BJ (cell line): ENCODE results near the gene EPHB2. TPM values are rescaled to one million over a fixed set of nuclear protein-coding genes. Genes with fewer than 3 reads are reported as not detected.

ENCODE experiments used
- CTCF ChIA-PET: fragments of 350-600 bp; formaldehyde crosslinking; extraction: SDS; loops from one replicate; lab custom pipeline; 2021; ENCODE audit warnings: antibody characterized with exemption, inconsistent platforms; lab: Yijun Ruan, JAX
- POLR2A ChIA-PET: fragments of 300-600 bp; sonication (Branson Sonifier 250); formaldehyde crosslinking; extraction: SDS; loops from one replicate; lab custom pipeline; 2021; ENCODE audit warnings: antibody characterized with exemption; lab: Charles Lee
- DNase-seq: peaks from one replicate; pipeline ENCODE4 v3.0.0-alpha.2; 2011; ENCODE audit warnings: low read depth
- H3K27me3 ChIP-seq: 2 replicates; pipeline ENCODE4 v1.6.0; 2011; ENCODE audit warnings: low read length; ENCODE audit not compliant: control insufficient read depth, insufficient read depth
- H3K36me3 ChIP-seq: 2 replicates; pipeline ENCODE4 v1.5.1; 2011; ENCODE audit warnings: low read length; ENCODE audit not compliant: control insufficient read depth, insufficient read depth
- H3K4me3 ChIP-seq: 2 replicates; pipeline ENCODE4 v1.5.1; 2011; ENCODE audit warnings: low read depth, mild to moderate bottlenecking, control low read depth, low read length
- polyA plus RNA-seq: library from polyadenylated mRNA; depleted of rRNA; stranded (reverse); fragments of >200 nt; gene quantifications from 2 replicates; pipeline ENCODE4 v1.2.3, GENCODE V29; 2011
- TF ChIP-seq, protein P1 (sequence below): IDR thresholded peaks from 2 replicates; pipeline ENCODE4 v1.5.1; 2011; ENCODE audit warnings: low read depth, mild to moderate bottlenecking, control low read depth, inconsistent platforms, low read length, moderate library complexity; ENCODE audit not compliant: insufficient read depth

The EPHB2 gene
- polyA plus RNA-seq, 1 experiment = 8.7 TPM

DNA sequence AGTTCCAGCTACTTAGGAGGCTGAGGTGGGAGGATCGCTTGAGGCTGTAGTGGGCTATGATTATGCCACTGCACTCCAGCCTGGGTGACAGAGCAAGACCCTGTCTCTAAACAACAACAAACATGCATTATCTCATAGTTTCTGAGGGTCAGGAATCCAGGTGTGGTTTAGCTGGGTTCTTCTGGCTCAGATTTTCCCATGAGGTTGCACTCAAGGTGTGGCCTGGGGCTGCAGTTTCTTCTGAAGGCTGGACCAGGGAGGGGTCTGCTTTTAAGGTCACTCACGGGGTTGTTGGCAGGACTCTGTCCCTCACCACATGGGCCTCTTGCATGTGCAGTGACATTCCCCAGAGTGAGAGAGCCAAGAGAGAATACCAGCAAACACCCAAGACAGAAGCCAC is 77.0 kb downstream of the EPHB2 start:
- DNase-seq = no peak
- Histone ChIP-seq H3K36me3 (no peaks in the 10 kb centered on the region), H3K27me3 (no peaks in the 10 kb centered on the region), H3K4me3 (no peak overlapping the region)
- TF ChIP-seq, protein P1, sequence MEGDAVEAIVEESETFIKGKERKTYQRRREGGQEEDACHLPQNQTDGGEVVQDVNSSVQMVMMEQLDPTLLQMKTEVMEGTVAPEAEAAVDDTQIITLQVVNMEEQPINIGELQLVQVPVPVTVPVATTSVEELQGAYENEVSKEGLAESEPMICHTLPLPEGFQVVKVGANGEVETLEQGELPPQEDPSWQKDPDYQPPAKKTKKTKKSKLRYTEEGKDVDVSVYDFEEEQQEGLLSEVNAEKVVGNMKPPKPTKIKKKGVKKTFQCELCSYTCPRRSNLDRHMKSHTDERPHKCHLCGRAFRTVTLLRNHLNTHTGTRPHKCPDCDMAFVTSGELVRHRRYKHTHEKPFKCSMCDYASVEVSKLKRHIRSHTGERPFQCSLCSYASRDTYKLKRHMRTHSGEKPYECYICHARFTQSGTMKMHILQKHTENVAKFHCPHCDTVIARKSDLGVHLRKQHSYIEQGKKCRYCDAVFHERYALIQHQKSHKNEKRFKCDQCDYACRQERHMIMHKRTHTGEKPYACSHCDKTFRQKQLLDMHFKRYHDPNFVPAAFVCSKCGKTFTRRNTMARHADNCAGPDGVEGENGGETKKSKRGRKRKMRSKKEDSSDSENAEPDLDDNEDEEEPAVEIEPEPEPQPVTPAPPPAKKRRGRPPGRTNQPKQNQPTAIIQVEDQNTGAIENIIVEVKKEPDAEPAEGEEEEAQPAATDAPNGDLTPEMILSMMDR = no peak
- POLR2A ChIA-PET = no interaction called here
- CTCF ChIA-PET = interaction anchor here (0.8 to 2.0 kb wide), 2 partner anchors 74 to 98 kb away, joined by 3 to 4 read pairs; no protein-coding TSS in a partner anchor

GRCh38 chr1:22788254-22788661 is 77.6 kb downstream of the EPHB2 start:
- ChIA-PET CTCF (no interaction called here), POLR2A (no interaction called here)
- TF ChIP-seq, protein P1 = no peak
- H3K4me3 ChIP-seq = no peak overlapping the region
- H3K36me3 ChIP-seq = no peaks in the 10 kb centered on the region
- H3K27me3 ChIP-seq = no peaks in the 10 kb centered on the region
- DNase-seq = no peak

DNA sequence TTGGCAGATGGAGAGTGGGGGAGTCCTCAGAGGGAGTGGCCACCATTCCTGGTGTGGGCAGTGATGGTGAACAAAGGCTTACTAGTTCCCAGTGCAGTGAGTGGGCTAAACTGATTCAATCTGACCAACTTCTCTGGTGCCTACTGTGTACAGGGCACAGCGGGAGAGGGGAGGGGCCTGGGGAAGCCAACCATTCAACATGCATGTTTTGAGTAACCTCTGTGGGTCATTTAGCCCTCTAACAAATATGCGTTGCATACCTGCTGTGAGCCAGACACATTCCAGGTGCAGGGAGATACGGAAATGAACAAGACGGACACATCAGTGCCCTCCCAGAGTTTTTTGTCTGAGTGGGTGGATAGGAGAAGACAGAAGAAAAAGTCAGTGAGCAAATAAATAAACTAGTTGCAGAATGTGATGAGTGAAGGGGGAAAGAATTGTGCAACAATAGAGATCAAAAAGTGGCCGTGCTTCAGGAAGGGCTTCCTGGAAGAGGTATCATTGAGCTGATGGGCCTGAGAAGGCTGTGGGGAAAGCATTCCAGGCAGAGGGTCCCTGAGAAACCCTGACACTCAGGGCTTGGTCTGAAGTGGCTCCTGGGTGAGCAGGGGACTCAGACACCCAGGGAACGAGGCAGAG is 78.8 kb downstream of the EPHB2 start:
- CTCF ChIA-PET = no interaction called here
- H3K4me3 ChIP-seq = no peak overlapping the region
- POLR2A ChIA-PET = no interaction called here

DNA sequence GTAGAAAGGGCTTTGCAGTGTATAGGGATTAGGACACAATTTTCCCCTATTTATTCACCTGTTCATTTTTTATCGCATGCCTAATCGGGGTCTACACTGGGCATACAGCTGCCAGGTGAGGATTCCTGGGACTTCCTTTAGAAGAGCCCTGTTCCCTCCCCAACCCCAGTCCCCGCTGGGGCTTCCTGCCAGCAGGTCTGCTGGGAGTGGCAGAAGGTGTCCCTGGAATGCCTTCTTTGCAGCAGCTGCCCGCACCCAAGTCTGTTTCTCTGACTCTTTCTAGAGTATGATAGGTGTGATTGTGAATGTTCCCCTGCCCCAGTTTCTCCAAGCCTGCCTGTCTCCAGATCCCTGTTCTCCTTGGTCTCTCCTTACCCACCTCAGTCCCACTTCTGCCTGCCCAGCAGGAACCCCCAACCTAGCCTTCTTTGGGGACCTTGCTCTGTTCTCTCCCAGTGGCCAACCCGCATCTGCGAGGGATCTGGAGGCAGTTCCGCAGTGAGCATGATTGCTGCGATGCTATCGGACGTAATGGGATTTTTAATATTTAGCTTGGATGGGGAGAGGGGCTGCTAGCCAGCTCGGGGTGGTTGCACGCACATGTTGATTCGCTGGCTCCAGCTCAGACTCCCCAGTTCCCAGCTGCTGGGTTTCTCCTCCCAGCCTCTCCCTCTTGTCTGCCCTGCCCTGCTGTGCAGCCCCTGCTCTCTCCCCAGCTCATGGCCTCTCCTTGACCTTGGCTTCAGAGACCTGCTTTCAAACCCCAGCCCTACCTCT is 79.8 kb downstream of the EPHB2 start:
- no peak overlapping the region for H3K4me3 ChIP-seq
- H3K27me3 ChIP-seq = no peaks in the 10 kb centered on the region
- ChIA-PET CTCF (interaction anchor here (1.1 kb wide), 1 partner anchor 71 kb away, joined by 3 read pairs; no protein-coding TSS in a partner anchor), POLR2A (no interaction called here)
- DNase-seq = no peak
- TF ChIP-seq, protein P1 = no peak
- H3K36me3 ChIP-seq = no peaks in the 10 kb centered on the region

More for the DNA sequence above, 78.8 kb downstream of the EPHB2 start:
- DNase-seq = no peak
- H3K27me3 ChIP-seq = no peaks in the 10 kb centered on the region
- TF ChIP-seq, protein P1 = no peak
- no peaks in the 10 kb centered on the region for H3K36me3 ChIP-seq

- POLR2A ChIA-PET = no interaction called here
- H3K36me3 ChIP-seq = no peaks in the 10 kb centered on the region
- H3K27me3 ChIP-seq = no peaks in the 10 kb centered on the region
- CTCF ChIA-PET = no interaction called here
- H3K4me3 ChIP-seq = no peak overlapping the region
- no peak for DNase-seq
- TF ChIP-seq, protein P1 = no peak
Observed at GRCh38 chr1:22791831-22792347, 81.2 kb downstream of the EPHB2 start.
